WTC11 (cell line): ENCODE data around the gene APBA1. TPM values are rescaled to one million over a fixed set of nuclear protein-coding genes. Genes with fewer than 3 reads are reported as not detected.

Experiments used
- ATAC-seq: fragments of 200-7000 bp; cut with Tn5 transposase; 2 replicates; pipeline ENCODE4 v1.10.0; 2021; ENCODE audit warnings: mild to moderate bottlenecking, moderate library complexity
- CTCF ChIA-PET: fragments of 300-600 bp; sonication (Branson Sonifier 250); formaldehyde crosslinking; loops from one replicate; lab custom pipeline; 2021; ENCODE audit warnings: antibody characterized with exemption; lab: Charles Lee
- POLR2A ChIA-PET: fragments of 350-600 bp; sonication (Branson Sonifier 250); formaldehyde crosslinking; loops from one replicate; lab custom pipeline; 2021; ENCODE audit warnings: antibody characterized with exemption; lab: Charles Lee
- DNase-seq: peaks from one replicate; pipeline ENCODE4 v3.0.0; 2021; ENCODE audit warnings: low spot score
- H3K27ac Mint-ChIP-seq: 2 replicates; pipeline ENCODE4 v1.8.0; 2021; ENCODE audit warnings: mixed read lengths
- H3K27me3 Mint-ChIP-seq: 2 replicates; pipeline ENCODE4 v1.8.0; 2021; ENCODE audit warnings: low read depth, mild to moderate bottlenecking, moderate library complexity, mixed read lengths
- H3K36me3 Mint-ChIP-seq: 2 replicates; pipeline ENCODE4 v1.8.0; 2021; ENCODE audit warnings: mixed read lengths
- H3K4me1 Mint-ChIP-seq: 2 replicates; pipeline ENCODE4 v1.8.0; 2022; ENCODE audit warnings: mixed read lengths
- H3K4me3 Mint-ChIP-seq: 2 replicates; pipeline ENCODE4 v1.8.0; 2021; ENCODE audit warnings: mild to moderate bottlenecking, moderate library complexity, mixed read lengths
- H3K9me3 Mint-ChIP-seq: 2 replicates; pipeline ENCODE4 v1.8.0; 2021; ENCODE audit warnings: mixed read lengths
- ATF1 ChIP-seq: sonication (generic); formaldehyde crosslinking; IDR thresholded peaks from 2 replicates; pipeline ENCODE4 v1.8.1; 2023; ENCODE audit warnings: mild to moderate bottlenecking, moderate library complexity, missing genetic modification reagents
- ELF4 ChIP-seq: sonication (generic); formaldehyde crosslinking; IDR thresholded peaks from 2 replicates; pipeline ENCODE4 v1.8.1; 2022; ENCODE audit warnings: low read depth, mild to moderate bottlenecking, moderate library complexity, missing genetic modification reagents
- FOXJ3 ChIP-seq: sonication (generic); formaldehyde crosslinking; IDR thresholded peaks from 2 replicates; pipeline ENCODE4 v1.9.0; 2021; ENCODE audit warnings: missing genetic modification reagents, mild to moderate bottlenecking, borderline replicate concordance
- GABPB1 ChIP-seq: sonication (generic); formaldehyde crosslinking; IDR thresholded peaks from 2 replicates; pipeline ENCODE4 v1.8.1; 2023; ENCODE audit warnings: mild to moderate bottlenecking, missing genetic modification reagents
- GTF2I ChIP-seq: fragments of 250-450 bp; sonication (Bioruptor Pico); conservative IDR thresholded peaks from 2 replicates; pipeline ENCODE4 v1.4.0; 2021; ENCODE audit warnings: mild to moderate bottlenecking
- JAZF1 ChIP-seq: fragments of 250-450 bp; sonication (Bioruptor Pico); IDR thresholded peaks from 2 replicates; pipeline ENCODE4 v1.9.0; 2021; ENCODE audit warnings: moderate library complexity, mild to moderate bottlenecking, inconsistent platforms
- JUN ChIP-seq: sonication (generic); formaldehyde crosslinking; IDR thresholded peaks from 2 replicates; pipeline ENCODE4 v1.8.0; 2023; ENCODE audit warnings: mild to moderate bottlenecking, missing genetic modification reagents
- KAT7 ChIP-seq: sonication (generic); formaldehyde crosslinking; IDR thresholded peaks from 2 replicates; pipeline ENCODE4 v1.8.1; 2023; ENCODE audit warnings: missing genetic modification reagents, mild to moderate bottlenecking, borderline replicate concordance
- NR3C1 ChIP-seq: sonication (generic); formaldehyde crosslinking; conservative IDR thresholded peaks from 2 replicates; pipeline ENCODE4 v1.8.1; 2023; ENCODE audit warnings: low read depth, mild to moderate bottlenecking, missing genetic modification reagents
- RELA ChIP-seq: sonication (generic); formaldehyde crosslinking; IDR thresholded peaks from 2 replicates; pipeline ENCODE4 v1.8.1; 2022; ENCODE audit warnings: missing genetic modification reagents, mild to moderate bottlenecking, borderline replicate concordance
- RORB ChIP-seq: fragments of 250-450 bp; sonication (Bioruptor Pico); IDR thresholded peaks from 2 replicates; pipeline ENCODE4 v1.9.0; 2021; ENCODE audit warnings: mild to moderate bottlenecking
- SOX15 ChIP-seq: fragments of 250-450 bp; sonication (Bioruptor Pico); IDR thresholded peaks from 2 replicates; pipeline ENCODE4 v1.9.0; 2021; ENCODE audit warnings: mild to moderate bottlenecking
- SP1 ChIP-seq: sonication (generic); formaldehyde crosslinking; conservative IDR thresholded peaks from 2 replicates; pipeline ENCODE4 v1.8.1; 2022; ENCODE audit warnings: missing genetic modification reagents
- TEAD1 ChIP-seq: sonication (generic); formaldehyde crosslinking; IDR thresholded peaks from 2 replicates; pipeline ENCODE4 v1.8.0; 2022; ENCODE audit warnings: mild to moderate bottlenecking, missing genetic modification reagents
- TP53 ChIP-seq: sonication (generic); formaldehyde crosslinking; IDR thresholded peaks from 2 replicates; pipeline ENCODE4 v1.8.1; 2023; ENCODE audit warnings: mild to moderate bottlenecking, missing genetic modification reagents
- ZNF219 ChIP-seq: sonication (generic); formaldehyde crosslinking; IDR thresholded peaks from 2 replicates; pipeline ENCODE4 v1.8.0; 2023; ENCODE audit warnings: missing genetic modification reagents, mild to moderate bottlenecking, borderline replicate concordance
- ZNF317 ChIP-seq: sonication (generic); formaldehyde crosslinking; IDR thresholded peaks from 2 replicates; pipeline ENCODE4 v1.8.1; 2023; ENCODE audit warnings: low read depth, mild to moderate bottlenecking, moderate library complexity, missing genetic modification reagents, borderline replicate concordance
- total RNA-seq: library from RNA; stranded (reverse); gene quantifications from 3 replicates; pipeline ENCODE4 v1.2.3, GENCODE V29; 2021
- TF ChIP-seq, protein P1 (sequence below): sonication (generic); formaldehyde crosslinking; IDR thresholded peaks from 2 replicates; pipeline ENCODE4 v1.8.1; 2023; ENCODE audit warnings: mild to moderate bottlenecking, missing genetic modification reagents
- TF ChIP-seq, protein P2 (sequence below): sonication (generic); formaldehyde crosslinking; IDR thresholded peaks from 2 replicates; pipeline ENCODE4 v1.8.0; 2022; ENCODE audit warnings: mild to moderate bottlenecking, missing genetic modification reagents
- TF ChIP-seq, protein P3 (sequence below): sonication (generic); formaldehyde crosslinking; IDR thresholded peaks from 2 replicates; pipeline ENCODE4 v1.8.1; 2023; ENCODE audit warnings: mild to moderate bottlenecking, missing genetic modification reagents, moderate library complexity
- TF ChIP-seq, protein P4 (sequence below): sonication (generic); formaldehyde crosslinking; IDR thresholded peaks from 2 replicates; pipeline ENCODE4 v1.8.1; 2022; ENCODE audit warnings: low read depth, missing genetic modification reagents, borderline replicate concordance
- TF ChIP-seq, protein P5 (sequence below): sonication (generic); formaldehyde crosslinking; IDR thresholded peaks from 2 replicates; pipeline ENCODE4 v1.8.0; 2022; ENCODE audit warnings: missing genetic modification reagents
- TF ChIP-seq, protein P6 (sequence below): sonication (generic); formaldehyde crosslinking; IDR thresholded peaks from 2 replicates; pipeline ENCODE4 v1.8.0; 2023; ENCODE audit warnings: missing genetic modification reagents
- TF ChIP-seq, protein P7 (sequence below): sonication (generic); formaldehyde crosslinking; IDR thresholded peaks from 2 replicates; pipeline ENCODE4 v1.8.0; 2022; ENCODE audit warnings: mild to moderate bottlenecking, missing genetic modification reagents

APBA1 gene
- total RNA-seq, 1 experiment from 2014 or later, result 0.94 TPM

DNA sequence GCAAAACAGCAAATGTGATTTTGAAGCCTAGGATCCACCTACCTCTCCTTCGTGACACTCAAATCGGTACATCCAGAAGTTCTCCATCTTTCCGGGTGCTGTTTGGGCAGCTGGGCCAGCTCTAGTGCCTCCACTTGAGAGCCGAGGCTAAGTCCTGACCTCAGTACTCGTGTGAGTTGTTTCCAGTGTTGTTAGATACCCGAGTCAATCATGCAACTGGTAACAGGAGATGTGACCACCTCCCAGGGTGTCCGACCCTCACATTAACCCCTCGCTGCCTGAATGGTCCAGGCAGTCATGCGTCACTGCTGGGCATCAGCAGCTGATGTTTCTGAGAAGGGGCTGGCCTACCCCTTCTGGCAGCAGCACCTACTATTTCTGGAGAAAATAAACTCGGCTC is 176.9 kb downstream of the APBA1 start:
- H3K4me1 Mint-ChIP-seq, result peaks cover 26% of the 10 kb centered on the region
- DNase-seq, result no peak
- H3K9me3 Mint-ChIP-seq, result no peaks in the 10 kb centered on the region
- H3K4me3 Mint-ChIP-seq, result no peak overlapping the region
- H3K27me3 Mint-ChIP-seq, result no peaks in the 10 kb centered on the region; the same call in 1 of the 2 replicates
- CTCF ChIA-PET, result no interaction called here
- TF ChIP-seq, protein P1, sequence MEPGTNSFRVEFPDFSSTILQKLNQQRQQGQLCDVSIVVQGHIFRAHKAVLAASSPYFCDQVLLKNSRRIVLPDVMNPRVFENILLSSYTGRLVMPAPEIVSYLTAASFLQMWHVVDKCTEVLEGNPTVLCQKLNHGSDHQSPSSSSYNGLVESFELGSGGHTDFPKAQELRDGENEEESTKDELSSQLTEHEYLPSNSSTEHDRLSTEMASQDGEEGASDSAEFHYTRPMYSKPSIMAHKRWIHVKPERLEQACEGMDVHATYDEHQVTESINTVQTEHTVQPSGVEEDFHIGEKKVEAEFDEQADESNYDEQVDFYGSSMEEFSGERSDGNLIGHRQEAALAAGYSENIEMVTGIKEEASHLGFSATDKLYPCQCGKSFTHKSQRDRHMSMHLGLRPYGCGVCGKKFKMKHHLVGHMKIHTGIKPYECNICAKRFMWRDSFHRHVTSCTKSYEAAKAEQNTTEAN (CRISPR knock-in tag), result no peak
- TF ChIP-seq, protein P2, sequence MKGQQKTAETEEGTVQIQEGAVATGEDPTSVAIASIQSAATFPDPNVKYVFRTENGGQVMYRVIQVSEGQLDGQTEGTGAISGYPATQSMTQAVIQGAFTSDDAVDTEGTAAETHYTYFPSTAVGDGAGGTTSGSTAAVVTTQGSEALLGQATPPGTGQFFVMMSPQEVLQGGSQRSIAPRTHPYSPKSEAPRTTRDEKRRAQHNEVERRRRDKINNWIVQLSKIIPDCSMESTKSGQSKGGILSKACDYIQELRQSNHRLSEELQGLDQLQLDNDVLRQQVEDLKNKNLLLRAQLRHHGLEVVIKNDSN (CRISPR knock-in tag), result no peak
- TF ChIP-seq ZNF219 (CRISPR knock-in tag) (no peak), SOX15 (CRISPR knock-in tag) (no peak), ELF4 (CRISPR knock-in tag) (no peak), GTF2I (no peak), JUN (CRISPR knock-in tag) (no peak), JAZF1 (CRISPR knock-in tag) (no peak), KAT7 (CRISPR knock-in tag) (no peak), SP1 (CRISPR knock-in tag) (no peak), ATF1 (CRISPR knock-in tag) (no peak), ZNF317 (CRISPR knock-in tag) (no peak), TEAD1 (CRISPR knock-in tag) (no peak)
- TF ChIP-seq, protein P3, sequence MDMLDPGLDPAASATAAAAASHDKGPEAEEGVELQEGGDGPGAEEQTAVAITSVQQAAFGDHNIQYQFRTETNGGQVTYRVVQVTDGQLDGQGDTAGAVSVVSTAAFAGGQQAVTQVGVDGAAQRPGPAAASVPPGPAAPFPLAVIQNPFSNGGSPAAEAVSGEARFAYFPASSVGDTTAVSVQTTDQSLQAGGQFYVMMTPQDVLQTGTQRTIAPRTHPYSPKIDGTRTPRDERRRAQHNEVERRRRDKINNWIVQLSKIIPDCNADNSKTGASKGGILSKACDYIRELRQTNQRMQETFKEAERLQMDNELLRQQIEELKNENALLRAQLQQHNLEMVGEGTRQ, result no peak
- TF ChIP-seq, protein P4, sequence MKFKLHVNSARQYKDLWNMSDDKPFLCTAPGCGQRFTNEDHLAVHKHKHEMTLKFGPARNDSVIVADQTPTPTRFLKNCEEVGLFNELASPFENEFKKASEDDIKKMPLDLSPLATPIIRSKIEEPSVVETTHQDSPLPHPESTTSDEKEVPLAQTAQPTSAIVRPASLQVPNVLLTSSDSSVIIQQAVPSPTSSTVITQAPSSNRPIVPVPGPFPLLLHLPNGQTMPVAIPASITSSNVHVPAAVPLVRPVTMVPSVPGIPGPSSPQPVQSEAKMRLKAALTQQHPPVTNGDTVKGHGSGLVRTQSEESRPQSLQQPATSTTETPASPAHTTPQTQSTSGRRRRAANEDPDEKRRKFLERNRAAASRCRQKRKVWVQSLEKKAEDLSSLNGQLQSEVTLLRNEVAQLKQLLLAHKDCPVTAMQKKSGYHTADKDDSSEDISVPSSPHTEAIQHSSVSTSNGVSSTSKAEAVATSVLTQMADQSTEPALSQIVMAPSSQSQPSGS (CRISPR knock-in tag), result no peak
- TF ChIP-seq, protein P5, sequence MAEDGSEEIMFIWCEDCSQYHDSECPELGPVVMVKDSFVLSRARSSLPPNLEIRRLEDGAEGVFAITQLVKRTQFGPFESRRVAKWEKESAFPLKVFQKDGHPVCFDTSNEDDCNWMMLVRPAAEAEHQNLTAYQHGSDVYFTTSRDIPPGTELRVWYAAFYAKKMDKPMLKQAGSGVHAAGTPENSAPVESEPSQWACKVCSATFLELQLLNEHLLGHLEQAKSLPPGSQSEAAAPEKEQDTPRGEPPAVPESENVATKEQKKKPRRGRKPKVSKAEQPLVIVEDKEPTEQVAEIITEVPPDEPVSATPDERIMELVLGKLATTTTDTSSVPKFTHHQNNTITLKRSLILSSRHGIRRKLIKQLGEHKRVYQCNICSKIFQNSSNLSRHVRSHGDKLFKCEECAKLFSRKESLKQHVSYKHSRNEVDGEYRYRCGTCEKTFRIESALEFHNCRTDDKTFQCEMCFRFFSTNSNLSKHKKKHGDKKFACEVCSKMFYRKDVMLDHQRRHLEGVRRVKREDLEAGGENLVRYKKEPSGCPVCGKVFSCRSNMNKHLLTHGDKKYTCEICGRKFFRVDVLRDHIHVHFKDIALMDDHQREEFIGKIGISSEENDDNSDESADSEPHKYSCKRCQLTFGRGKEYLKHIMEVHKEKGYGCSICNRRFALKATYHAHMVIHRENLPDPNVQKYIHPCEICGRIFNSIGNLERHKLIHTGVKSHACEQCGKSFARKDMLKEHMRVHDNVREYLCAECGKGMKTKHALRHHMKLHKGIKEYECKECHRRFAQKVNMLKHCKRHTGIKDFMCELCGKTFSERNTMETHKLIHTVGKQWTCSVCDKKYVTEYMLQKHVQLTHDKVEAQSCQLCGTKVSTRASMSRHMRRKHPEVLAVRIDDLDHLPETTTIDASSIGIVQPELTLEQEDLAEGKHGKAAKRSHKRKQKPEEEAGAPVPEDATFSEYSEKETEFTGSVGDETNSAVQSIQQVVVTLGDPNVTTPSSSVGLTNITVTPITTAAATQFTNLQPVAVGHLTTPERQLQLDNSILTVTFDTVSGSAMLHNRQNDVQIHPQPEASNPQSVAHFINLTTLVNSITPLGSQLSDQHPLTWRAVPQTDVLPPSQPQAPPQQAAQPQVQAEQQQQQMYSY (CRISPR knock-in tag), result no peak
- TF ChIP-seq, protein P6, sequence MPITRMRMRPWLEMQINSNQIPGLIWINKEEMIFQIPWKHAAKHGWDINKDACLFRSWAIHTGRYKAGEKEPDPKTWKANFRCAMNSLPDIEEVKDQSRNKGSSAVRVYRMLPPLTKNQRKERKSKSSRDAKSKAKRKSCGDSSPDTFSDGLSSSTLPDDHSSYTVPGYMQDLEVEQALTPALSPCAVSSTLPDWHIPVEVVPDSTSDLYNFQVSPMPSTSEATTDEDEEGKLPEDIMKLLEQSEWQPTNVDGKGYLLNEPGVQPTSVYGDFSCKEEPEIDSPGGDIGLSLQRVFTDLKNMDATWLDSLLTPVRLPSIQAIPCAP (CRISPR knock-in tag), result no peak
- TF ChIP-seq, all 79 proteins: peak for 0
- POLR2A ChIA-PET, result no interaction called here
- H3K36me3 Mint-ChIP-seq, result no peaks in the 10 kb centered on the region
- no peak overlapping the region for H3K27ac Mint-ChIP-seq
- ATAC-seq, result no peak

DNA sequence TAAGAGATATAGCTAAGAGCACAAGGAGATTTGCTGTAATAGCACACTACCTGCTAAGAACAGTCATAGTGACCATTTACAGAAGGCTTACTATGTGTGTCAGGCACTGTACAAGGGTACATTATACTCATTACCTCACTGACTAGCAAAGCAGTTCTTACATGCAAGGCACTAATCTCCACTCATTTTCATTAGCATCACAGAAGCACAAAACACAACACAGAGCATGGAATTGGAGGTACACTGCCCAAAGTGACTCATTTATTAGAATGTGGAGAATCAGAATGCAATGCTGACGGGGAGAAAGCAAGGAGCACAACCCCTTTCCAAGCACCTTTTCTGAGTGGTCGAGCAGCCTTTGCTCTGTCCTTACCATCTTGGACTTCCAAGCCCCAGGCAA is 177.4 kb downstream of the APBA1 start:
- ATAC-seq (no peak), DNase-seq (no peak)
- CTCF ChIA-PET, result no interaction called here
- Mint-ChIP-seq H3K27ac (no peak overlapping the region), H3K27me3 (no peaks in the 10 kb centered on the region; the same call in 1 of the 2 replicates), H3K4me3 (no peak overlapping the region), H3K4me1 (peaks cover 21% of the 10 kb centered on the region), H3K9me3 (no peaks in the 10 kb centered on the region), H3K36me3 (no peaks in the 10 kb centered on the region)
- POLR2A ChIA-PET, result no interaction called here
- TF ChIP-seq NR3C1 (CRISPR knock-in tag) (no peak), GABPB1 (no peak), RORB (no peak), RELA (CRISPR knock-in tag) (no peak), TP53 (CRISPR knock-in tag) (no peak), FOXJ3 (no peak)
- TF ChIP-seq, protein P4 (CRISPR knock-in tag), result no peak
- TF ChIP-seq, protein P1 (CRISPR knock-in tag), result no peak
- TF ChIP-seq, protein P7, sequence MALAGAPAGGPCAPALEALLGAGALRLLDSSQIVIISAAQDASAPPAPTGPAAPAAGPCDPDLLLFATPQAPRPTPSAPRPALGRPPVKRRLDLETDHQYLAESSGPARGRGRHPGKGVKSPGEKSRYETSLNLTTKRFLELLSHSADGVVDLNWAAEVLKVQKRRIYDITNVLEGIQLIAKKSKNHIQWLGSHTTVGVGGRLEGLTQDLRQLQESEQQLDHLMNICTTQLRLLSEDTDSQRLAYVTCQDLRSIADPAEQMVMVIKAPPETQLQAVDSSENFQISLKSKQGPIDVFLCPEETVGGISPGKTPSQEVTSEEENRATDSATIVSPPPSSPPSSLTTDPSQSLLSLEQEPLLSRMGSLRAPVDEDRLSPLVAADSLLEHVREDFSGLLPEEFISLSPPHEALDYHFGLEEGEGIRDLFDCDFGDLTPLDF (CRISPR knock-in tag), result no peak
